Measurements from ENCODE around the gene TCOF1.

- TF ChIP-seq CTCF (IDR thresholded peaks at IDR 0.05; ENCODE audit: insufficient read depth, low read depth, low read length) = no peak
- no peak for TF ChIP-seq EZH2 (IDR thresholded peaks at IDR 0.05; ENCODE audit: insufficient read depth, low read length)
Observed at GRCh38 chr5:150355791-150356190, 1.7 kb upstream of the TCOF1 start.
